HG03521 (cell line): ENCODE data around the gene ELMO1.

Source experiments
- ATAC-seq: cut with Tn5 transposase; IDR thresholded peaks from one replicate; pipeline ENCODE4 v1.9.1; 2021; ENCODE audit warnings: mild to moderate bottlenecking, moderate library complexity; ENCODE audit not compliant: unreplicated experiment

Gene ELMO1

DNA sequence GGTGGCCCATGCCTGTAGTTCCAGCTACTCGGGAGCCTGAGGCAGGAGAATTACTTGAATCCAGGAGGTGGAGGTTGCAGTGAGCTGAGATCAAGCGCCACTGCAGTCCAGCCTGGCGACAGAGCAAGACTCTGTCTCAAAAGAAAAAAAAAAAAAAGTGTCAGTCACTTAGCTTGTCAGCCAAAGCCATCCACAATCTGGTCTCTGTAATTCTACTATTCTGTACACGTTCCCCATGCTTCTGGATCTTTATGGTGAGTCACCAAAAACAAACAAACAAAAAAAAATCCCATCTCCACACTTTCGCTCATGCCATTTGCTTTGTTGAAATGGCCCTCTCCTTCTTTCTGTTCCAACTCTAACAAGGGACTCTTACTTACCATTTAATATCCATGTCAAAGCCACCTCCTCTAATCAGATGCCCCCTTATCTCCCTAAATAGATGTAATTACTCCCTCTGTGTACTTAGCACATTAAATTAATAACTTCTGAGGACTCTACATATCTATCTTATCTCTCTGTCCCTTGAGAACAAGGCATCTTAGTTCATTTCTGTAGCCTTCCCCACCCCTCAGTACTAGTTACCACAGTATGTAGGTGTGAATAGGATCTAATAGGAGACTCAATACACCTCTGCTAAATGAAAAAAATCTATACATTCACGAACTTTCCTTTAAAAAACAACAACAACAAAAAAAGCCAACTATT, 128.4 kb downstream of the ELMO1 start:
- no peak for ATAC-seq

DNA sequence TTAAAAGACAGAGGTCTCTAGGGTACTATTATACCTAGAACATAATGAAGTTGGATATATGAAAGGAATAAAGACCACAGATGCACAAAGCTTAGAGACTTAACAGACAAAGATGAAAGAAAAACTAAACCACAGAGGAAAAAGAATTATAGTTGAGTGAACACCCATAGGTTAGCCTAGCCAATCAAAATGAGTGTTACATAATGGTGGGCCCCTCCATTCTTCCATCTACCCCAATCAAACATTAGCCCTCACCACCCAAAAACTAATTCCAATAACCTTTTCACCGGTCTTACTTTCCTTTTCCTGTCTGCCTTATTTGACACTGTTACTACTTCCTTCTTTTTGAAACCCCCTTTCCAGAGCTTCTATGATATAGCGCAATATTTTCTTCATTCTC, 130.1 kb downstream of the ELMO1 start:
- ATAC-seq: no peak

DNA sequence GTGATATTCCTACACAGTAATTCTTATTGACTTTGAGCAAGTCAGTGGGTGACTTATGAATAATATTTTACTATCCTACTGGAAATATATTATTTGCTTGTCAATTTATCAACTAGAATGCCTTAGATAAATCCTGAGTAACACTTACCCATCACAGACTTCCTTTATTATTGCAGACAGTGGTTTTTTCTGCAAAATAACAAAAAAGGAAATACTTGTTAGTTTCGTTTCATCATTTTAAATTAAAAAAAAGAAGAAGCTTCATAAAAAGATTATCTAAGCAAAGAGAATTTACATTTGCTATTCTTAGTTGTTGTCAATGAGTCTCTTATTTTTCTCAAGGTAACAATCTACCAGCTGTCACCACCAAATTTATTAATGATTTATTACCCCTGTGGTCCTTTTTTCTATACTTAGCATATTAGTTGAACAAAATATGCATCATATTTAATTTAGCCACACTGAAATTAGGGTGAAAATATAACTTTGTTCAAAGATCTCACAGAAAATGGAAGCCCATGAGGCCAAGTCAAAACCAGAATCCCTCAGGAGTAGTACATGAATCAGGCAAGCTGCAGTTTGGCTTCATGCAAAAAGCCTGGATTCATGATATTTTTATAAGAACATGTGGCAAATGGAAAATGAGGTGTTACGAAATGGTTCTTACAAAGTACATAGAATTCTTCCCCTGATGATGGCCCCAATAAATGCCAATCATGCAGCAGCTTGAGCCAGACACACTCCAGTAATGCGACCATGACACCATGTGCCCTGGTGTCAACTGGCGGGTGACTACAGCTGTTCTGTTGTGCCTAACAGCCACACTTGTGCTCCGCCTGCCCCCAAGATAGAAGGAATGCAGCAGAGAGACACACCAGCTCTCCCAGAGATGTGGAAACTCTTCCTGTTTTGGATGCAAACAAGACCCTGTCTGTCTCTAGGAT, 132.6 kb downstream of the ELMO1 start:
- no peak for ATAC-seq

DNA sequence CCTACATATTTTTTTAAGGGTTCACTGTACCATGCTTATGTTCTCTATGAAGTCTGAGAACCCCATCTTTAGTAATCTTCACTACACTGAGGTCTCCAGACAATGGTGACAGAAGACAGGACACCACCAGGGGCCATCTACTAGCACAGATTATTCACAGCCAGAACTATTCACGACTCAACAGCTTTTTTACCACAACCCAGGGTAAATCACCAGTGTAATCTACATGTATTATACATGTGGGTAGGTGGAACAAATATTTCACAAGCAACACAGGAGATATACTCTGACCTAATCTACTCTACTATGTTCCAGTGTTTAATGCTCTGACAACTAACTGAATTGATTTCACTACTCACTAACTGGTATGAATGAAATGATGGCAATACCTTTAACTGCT, 136.1 kb downstream of the ELMO1 start:
- ATAC-seq: no peak

DNA sequence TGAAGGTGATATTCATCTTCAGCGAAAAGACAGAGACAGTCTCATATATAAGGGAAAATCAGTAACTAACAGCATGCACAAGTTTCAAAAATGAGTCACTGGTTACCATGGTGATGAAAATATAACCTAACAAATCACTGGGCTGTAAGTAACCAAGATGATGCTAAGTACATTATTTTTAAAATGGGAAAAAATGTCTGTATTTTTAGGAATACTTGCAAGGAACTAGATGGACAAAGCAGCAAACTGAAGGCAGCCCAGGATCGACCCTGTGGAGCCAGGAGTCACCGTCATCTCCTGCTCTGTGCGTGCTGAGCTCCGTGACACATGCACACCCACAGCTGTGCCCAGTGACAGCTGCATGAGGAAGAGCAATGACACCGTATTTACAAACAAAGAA, 137.3 kb downstream of the ELMO1 start:
- ATAC-seq: no peak

DNA sequence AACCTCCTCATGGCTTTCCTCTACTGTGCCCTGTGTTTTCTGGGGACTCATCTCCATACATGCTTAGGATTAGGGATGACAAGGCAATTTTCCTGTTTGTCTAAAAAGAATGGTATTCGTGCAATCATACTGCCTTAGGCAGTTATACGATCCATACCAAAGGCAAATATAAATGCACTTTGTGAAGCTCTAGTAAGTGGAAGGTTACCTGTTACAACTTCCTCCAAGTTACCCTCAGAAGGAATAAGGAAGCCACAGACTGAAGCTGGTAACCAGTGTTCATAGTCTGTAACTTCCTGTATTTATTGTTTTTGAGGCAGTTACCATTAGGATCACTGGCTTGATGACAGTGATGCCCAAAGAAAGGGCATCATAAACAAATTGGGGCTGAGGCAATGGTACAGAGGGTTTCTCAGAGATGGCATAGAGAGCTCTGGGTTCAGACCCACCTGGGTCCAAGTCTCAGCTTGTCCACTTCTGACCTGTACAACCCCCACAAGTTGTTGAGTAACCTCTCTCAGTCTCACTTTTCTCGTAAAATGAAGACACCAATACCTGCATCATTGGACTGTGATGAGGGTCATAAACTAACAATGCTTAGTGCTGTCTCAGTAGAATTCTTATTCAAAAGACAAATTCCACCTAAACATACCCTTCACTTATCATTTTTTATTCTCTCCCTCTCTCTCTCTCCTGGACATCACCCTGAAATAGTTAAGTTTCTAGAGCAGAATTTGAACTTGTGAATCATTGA, 138.2 kb downstream of the ELMO1 start:
- ATAC-seq: no peak

DNA sequence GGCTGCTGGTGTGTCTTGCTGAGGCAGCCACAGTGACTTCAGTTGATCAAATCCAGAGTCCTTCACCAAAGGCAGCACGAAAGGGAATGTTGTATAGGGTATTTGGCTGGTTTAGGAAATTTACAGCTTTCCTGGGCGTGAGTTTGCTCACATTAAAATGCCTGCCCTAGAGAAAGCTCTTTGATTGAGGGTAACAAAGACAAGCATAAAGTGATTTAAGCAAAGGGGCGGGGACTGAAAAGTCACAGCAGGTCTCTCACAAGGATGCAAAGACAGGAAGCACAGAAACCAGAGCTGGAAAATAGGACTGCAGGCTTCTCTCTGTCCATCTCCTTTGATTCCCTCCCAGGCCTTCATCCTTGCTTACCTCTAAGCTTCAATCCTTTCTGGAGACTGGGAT, 139.2 kb downstream of the ELMO1 start:
- no peak for ATAC-seq

DNA sequence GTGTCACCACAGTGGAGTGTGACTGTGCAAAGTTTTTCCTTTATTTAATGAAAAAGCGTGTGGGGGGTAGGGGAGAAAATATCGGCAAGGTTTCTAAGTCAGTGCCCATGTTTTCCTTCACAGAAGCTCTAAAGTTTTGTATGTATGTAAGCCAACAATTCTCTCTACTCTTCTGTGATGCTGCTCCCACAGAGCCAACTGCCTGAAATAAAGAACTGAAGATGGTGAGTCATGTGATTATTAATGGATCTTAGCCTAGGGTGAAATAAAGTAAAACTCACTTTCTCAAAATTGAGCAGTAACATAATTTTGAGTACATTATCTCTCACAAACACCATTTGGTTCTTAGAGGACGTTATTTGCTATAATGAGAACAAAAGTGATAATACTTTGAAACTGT, 143.7 kb downstream of the ELMO1 start:
- ATAC-seq: no peak

DNA sequence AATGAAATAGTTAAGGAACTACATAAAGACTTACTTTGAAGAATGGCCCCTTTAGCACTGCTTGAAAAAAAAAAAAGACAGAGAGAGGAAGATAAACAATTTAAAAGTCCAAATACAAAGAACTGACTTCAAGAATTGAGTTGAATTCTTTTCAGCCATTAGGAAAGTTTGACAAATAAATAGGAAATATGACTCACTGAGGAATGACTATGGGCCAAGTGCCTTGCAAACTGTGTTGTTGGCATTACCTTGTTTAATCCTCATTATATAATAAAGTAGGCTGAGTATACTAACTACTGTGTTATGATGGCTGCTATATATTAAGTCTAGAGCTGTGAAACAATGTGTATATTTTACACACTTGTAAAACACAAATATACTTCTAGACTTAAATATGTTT, 151.1 kb downstream of the ELMO1 start:
- ATAC-seq: no peak

DNA sequence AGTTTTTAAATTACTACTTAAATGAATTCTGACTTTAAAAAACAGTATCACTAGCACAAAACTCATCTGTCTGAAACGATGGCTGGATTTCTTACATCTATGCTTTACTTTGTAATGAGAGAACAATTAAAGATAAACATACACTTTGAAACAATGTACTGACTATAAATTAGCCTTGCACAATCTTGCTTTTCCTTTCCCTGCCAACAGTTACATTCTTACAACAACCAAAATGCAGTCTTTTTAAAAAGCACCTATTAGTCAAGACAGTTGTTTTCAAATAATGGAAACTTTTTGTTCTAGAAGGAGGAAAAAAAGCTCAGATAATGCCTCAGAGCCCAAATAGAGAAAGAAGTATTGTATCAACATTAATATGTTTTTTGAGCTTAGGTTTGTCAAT, 153.3 kb downstream of the ELMO1 start:
- ATAC-seq: no peak

DNA sequence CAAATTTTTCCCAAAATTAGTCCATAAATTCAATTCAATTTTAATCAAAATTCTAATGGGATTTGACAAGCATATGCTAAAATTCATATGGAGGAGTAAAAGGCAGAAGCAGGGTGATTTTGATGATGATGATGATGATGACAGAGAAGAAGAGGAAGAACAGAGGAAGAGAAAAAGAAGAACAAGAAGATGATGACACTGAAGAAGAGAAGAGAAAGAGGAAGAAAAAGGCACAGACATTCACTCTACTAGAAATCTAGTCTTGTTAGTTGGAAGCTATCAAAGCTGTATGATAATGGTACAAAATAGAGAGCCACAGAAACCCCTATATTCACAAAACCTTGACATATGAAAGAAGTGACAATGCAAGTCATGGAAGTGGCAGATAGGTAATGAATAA, 157.9 kb downstream of the ELMO1 start:
- ATAC-seq: no peak

DNA sequence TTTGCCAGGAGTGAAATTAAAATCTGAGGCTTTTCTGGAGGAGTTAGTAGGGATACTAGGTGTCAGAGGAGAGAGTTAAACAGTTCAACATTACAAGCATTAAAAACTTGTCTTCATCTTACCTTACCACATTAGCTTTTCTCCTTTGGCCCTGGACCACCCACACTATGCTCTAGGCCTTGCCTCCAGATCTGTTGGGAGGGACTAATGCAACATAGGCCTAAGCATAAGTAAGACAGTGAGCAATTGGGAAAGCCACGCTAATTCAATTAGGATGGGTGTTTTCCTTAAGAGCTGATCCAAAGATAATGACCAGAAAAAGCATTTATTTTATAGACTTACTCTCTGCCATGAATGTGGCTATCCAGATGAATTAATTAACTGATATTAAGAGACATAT, 158.9 kb downstream of the ELMO1 start:
- no peak for ATAC-seq

DNA sequence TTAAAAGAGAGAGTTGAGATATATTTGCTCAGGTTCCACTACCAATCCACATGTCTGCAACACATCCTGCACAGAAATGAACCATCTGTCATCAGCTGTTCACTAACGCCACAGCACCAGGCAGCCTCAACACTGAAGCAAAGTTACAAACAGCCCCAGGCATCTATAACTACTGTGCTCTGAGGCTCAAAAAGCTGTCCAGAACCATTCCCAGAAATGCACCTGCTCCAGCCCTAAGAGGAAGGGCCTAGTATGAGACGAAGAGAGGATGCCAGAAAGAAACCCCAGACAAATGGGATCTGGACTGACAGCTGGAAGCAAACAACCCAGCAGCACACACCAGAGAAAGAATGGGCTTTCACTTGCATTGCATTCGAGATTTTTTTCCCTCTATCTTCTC, 159.3 kb downstream of the ELMO1 start:
- ATAC-seq: no peak

DNA sequence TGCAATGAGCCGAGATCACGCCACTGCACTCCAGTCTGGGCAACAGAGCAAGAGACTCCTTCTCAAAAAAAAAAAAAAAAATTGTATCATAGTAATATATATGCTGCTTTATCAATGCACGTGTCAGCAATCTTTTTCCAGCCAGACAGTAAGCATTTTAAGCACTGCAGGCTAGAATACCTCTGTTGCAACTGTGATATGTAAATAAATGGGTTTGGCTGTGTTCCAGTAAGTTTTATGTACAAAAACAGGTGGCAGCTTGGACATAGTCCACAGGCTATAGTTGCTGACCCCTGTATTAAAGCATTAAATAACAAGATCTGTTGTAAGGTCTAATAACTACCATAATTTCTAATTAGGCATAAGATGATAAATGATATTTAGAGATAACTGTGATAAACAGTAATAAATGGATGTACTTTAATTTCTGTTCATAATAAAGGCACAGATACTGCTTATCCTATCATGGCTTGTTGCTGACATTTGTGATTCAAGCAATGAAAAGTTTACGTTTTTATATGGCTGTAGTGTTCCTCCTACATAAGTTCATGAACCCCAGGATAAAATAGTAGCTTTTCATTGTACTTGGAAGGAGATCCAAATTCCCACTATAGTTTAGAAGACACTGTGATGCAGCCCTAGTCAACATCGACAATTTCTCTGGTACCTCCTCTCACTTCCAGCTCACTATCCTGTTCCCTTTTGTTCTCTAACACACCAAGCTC, 161.4 kb downstream of the ELMO1 start:
- no peak for ATAC-seq

DNA sequence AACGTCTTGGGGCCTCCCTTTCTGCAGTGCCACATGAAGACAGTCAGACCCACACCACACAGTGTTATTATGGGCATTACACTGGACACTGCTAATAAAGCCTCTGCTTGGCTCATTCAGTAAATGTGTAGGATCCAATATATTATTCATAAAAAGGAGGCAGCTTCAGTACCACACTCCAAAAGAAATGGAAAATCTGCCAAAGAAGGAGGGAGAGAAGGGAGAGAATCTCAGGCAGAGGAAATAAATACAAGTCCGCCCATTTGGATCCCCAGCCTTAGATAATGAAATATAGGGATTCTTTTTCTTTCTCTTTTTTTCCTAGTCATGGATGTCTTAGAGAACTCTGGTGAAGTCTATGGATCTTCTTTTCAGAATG, 162.2 kb downstream of the ELMO1 start:
- no peak for ATAC-seq

DNA sequence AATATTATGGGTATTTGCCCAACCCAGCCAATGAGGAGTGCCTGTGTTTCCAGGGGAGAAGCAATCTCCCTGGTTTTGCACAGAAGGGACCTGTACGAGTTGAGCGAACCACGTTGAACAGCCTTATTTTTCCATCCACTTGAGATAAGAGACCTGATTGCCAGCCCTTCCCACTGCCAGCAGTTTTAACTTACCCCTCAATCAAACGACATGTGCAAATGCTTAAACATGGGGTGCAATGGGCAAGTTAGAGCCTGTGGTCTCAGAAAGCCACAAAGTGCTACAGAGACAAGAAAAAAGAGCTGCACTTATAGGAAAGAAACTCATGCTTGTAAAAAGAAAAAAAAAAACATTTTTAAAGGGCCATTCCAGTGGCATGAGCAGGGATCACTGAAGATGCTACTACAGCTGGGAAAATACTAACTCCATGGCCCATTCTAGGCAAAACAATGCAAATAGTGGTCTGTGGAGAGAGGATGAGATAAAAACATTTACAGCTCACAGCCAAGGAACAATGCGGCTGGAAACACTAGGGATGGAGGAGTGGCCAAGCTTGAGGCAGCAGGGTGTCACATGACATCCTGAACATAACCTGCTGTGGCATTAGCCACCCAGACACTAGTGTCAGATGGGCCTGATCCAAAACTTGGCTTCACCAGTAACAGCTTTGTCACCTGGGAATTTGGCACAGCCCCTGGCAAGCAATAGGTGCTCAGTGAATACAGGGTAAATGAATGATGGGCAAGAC, 162.8 kb downstream of the ELMO1 start:
- no peak for ATAC-seq

DNA sequence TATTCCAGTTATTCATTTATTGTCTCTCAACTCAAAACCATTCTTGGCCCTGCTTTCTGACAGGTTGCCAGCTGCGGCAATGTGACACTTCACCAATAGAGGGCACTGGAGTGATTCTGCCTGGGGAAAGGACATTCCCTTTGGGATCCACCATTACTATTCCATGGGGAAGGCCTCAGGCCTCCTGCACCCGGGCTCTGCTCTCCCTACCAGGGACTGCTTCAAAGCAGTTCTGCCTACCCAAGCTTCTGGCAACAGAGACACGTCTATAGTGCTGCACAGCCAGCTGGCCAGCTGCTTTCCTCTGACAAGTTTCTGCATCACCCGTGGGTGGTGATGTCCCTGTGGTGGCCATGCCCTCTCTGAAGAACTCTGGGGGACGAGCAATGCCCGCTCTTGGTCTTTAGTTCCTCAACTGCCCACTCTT, 163.8 kb downstream of the ELMO1 start:
- no peak for ATAC-seq

DNA sequence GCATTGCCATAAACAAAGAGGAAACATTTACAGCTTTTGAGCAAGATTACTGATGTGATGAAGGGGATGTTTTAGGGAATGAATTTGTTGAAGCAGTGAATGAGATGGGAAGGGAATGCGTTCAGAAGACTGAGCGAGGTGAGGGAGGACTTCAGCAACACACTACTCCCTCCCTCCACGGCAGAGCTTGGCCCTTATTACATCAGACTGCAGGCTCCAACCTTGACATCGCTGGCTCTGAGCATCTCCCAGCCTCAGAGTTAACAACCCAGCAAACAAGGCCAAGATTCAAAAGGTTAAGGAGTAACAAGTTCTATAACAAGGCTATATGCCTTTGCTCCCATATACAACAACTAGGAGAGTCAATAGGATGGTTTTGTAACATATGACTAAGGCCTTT, 164.4 kb downstream of the ELMO1 start:
- no peak for ATAC-seq

DNA sequence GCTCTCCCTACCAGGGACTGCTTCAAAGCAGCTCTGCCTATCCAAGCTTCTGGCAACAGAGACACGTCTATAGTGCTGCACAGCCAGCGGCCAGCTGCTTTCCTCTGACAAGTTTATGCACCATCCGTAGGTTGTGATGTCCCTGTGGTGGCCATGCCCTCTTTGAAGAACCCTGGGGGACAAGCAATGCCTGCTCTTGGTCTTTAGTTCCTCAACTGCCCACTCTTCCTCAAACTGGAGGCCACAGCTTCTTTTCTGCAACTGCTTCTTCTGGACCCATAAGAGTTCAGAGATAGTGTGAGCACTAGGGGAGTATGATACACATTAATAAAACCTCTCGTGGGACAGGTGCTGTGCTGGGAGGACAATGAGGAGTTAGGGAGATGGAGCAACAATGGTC, 164.9 kb downstream of the ELMO1 start:
- no peak for ATAC-seq

DNA sequence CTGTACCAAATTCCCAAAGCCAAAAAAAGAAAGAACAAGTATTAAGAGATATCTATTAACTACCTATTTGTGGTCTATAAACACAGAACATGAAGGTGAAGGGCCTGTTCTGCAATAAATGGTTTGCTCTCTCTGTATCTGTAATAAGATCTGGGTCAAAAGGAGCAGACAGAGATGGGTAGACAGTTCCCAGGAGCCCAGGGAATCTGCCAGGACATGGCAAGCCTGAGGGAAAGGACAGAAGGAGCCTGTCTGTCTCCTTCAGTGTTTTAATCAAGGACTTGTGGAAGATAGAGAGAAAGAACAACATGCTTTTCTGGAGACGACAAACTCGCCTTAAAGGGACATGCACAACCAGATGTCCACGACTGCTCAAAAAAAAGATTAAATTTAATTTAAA, 165.7 kb downstream of the ELMO1 start:
- no peak for ATAC-seq
